Chondrocyte (in vitro differentiated cells): Measurements from ENCODE around the gene SPOCK2. TPM values are rescaled to one million over a fixed set of nuclear protein-coding genes. Genes with fewer than 3 reads are reported as not detected.

Experiments
- DNase-seq: peaks from one replicate; pipeline ENCODE4 v3.0.0; 2021; ENCODE audit warnings: mixed read lengths, low spot score
- H3K27ac Mint-ChIP-seq: one replicate; pipeline ENCODE4 v1.8.0; 2021; ENCODE audit warnings: mild to moderate bottlenecking, moderate library complexity, mixed read lengths; ENCODE audit not compliant: unreplicated experiment
- H3K27me3 Mint-ChIP-seq: 2 replicates; pipeline ENCODE4 v1.8.0; 2021; ENCODE audit warnings: low read depth, mixed read lengths
- H3K36me3 Mint-ChIP-seq: 2 replicates; pipeline ENCODE4 v1.8.0; 2021; ENCODE audit warnings: low read depth, mixed read lengths
- H3K4me1 Mint-ChIP-seq: 2 replicates; pipeline ENCODE4 v1.8.0; 2021; ENCODE audit warnings: low read depth, mild to moderate bottlenecking, mixed read lengths
- H3K4me3 Mint-ChIP-seq: one replicate; pipeline ENCODE4 v1.8.0; 2021; ENCODE audit warnings: mild to moderate bottlenecking, moderate library complexity, mixed read lengths; ENCODE audit not compliant: unreplicated experiment
- H3K9me3 Mint-ChIP-seq: 2 replicates; pipeline ENCODE4 v1.8.0; 2021; ENCODE audit warnings: low read depth, mixed read lengths
- total RNA-seq: library from RNA; stranded (reverse); gene quantifications from 3 replicates; pipeline ENCODE4 v1.2.1, GENCODE V29; 2021
- TF ChIP-seq, protein P1 (sequence below): fragments of 200-600 bp; sonication (generic); IDR thresholded peaks from 2 replicates; pipeline ENCODE4 v1.5.0; 2021; ENCODE audit warnings: antibody characterized with exemption, mild to moderate bottlenecking, moderate library complexity

Gene SPOCK2
- total RNA-seq, 1 donor from 2014 or later: 0.32 TPM

DNA sequence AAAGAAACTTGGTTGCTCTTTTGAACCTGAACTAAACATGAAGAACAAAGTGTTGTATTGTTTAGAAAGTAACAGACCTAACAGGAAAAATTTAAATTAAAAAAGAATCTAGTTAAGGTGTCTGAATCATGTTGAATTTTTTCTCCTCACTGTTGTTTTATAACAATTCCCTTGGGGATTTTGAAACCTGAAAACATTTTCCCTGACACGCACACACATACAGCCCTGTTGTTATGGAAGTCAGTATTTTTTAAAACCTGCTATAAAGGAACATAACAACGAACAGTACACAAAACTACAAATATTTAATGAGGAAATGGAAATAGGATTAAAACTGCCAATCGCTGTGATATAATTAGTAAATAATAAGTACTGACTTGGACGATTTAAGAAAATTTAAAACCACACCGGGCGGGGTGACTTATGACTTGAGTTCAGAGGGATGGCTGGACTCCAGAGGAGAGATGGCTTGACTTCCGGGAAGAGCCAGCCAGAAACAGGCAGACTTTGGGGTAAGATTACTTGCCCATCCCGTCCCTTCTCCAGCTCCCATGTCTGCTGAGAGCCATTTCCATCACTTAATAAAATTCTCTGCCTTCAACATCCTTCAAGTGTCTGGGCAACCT lies 16.2 kb upstream of the SPOCK2 start:
- Mint-ChIP-seq H3K27ac (no peak overlapping the region), H3K36me3 (peaks cover 32% of the 10 kb centered on the region), H3K4me3 (no peak overlapping the region), H3K4me1 (peaks cover 14% of the 10 kb centered on the region), H3K27me3 (no peaks in the 10 kb centered on the region), H3K9me3 (no peaks in the 10 kb centered on the region)
- TF ChIP-seq, protein P1, sequence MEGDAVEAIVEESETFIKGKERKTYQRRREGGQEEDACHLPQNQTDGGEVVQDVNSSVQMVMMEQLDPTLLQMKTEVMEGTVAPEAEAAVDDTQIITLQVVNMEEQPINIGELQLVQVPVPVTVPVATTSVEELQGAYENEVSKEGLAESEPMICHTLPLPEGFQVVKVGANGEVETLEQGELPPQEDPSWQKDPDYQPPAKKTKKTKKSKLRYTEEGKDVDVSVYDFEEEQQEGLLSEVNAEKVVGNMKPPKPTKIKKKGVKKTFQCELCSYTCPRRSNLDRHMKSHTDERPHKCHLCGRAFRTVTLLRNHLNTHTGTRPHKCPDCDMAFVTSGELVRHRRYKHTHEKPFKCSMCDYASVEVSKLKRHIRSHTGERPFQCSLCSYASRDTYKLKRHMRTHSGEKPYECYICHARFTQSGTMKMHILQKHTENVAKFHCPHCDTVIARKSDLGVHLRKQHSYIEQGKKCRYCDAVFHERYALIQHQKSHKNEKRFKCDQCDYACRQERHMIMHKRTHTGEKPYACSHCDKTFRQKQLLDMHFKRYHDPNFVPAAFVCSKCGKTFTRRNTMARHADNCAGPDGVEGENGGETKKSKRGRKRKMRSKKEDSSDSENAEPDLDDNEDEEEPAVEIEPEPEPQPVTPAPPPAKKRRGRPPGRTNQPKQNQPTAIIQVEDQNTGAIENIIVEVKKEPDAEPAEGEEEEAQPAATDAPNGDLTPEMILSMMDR: no peak
- DNase-seq: no peak

DNA sequence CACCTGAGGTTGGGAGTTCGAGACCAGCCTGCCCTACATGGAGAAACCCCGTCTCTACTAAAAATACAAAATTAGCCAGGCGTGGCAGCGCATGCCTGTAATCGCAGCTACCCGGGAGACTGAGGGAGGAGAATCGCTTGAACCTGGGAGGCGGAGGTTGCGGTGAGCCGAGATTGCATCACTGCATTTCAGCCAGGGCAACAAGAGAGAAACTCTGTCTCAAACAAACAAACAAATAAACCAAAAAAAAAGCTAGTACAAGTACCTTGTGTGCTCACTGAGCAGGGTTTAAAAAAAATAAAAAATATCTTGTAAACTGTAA lies 11.2 kb upstream of the SPOCK2 start:
- TF ChIP-seq, protein P1: no peak
- Mint-ChIP-seq H3K9me3 (no peaks in the 10 kb centered on the region), H3K27ac (no peak overlapping the region), H3K27me3 (no peaks in the 10 kb centered on the region), H3K36me3 (peaks cover 38% of the 10 kb centered on the region), H3K4me3 (no peak overlapping the region), H3K4me1 (peaks cover 35% of the 10 kb centered on the region)
- DNase-seq: no peak

- H3K4me3 Mint-ChIP-seq: no peak overlapping the region
- DNase-seq: no peak
- H3K36me3 Mint-ChIP-seq: peaks cover 39% of the 10 kb centered on the region
- no peaks in the 10 kb centered on the region for H3K9me3 Mint-ChIP-seq
- peaks cover 33% of the 10 kb centered on the region for H3K4me1 Mint-ChIP-seq
- TF ChIP-seq, protein P1: no peak
- no peak overlapping the region for H3K27ac Mint-ChIP-seq
- no peaks in the 10 kb centered on the region for H3K27me3 Mint-ChIP-seq
Observed at GRCh38 chr10:72098836-72099599, 10.7 kb upstream of the SPOCK2 start.

GRCh38 chr10:72098301-72098835 lies 10.0 kb upstream of the SPOCK2 start:
- Mint-ChIP-seq H3K36me3 (peaks cover 35% of the 10 kb centered on the region), H3K4me3 (no peak overlapping the region), H3K27me3 (no peaks in the 10 kb centered on the region), H3K27ac (no peak overlapping the region), H3K9me3 (no peaks in the 10 kb centered on the region), H3K4me1 (peaks cover 33% of the 10 kb centered on the region)
- TF ChIP-seq, protein P1: no peak
- DNase-seq: no peak

DNA sequence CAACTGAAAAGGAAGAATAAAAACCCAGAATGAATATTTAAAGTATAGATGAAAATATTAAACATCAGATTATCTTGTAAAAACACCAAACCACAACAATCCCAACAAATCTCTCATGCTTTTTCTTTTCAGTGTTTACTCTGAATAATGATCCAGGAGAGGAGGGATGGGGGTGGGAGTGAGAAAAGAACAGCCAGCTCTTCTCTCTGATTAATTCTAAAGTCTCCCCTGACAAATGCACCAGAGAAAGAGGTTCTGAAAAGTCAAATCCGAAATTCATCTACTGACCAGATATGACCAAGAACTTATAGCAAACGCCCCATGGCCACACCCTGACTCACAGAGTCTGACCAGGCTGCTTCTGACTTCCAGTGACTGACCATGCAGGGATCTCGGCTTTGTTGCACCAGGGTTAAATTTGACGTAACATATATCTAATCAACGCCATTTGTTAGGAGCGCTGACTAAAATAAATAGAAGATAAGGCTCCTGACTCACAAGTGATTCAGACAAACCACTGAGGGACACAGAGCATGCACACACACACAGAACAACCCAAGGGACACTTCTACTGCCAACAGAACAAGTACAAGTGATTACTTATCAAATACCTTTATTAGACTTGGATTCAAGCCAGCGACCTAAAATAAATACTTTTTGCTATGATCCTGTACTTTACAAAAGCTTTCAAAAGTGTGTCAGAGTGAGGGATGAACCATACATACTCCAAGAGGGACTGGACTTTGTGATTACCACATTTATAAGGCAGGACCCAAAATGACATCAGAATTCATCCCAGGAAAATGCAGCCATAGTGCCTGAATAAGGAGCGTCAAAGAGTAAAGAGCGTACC lies 9.3 kb upstream of the SPOCK2 start:
- Mint-ChIP-seq H3K4me1 (peaks cover 33% of the 10 kb centered on the region), H3K27me3 (no peaks in the 10 kb centered on the region), H3K36me3 (peaks cover 31% of the 10 kb centered on the region), H3K4me3 (no peak overlapping the region), H3K9me3 (no peaks in the 10 kb centered on the region), H3K27ac (peak overlapping the region; percentile 24)
- TF ChIP-seq, protein P1: no peak
- no peak for DNase-seq
